Colon (tissue), 2 donors: Measurements from ENCODE around the gene TNFRSF18.
"Not testable (repeated sequence)": the region's sequence is repeated elsewhere in the genome, so short reads cannot be mapped to it uniquely, and the experiment has no call there.

Experiments
- FAIRE-seq: peaks from 2 replicates; lab custom pipeline; 2012; peaks lifted over from hg19 to GRCh38; lab: Jason Lieb, UNC
- donor health status: control.
- donor health status: control.

TNFRSF18 gene

GRCh38 chr1:1177452-1178206, 28.8 kb downstream of the TNFRSF18 start:
- FAIRE-seq, result no peak

DNA sequence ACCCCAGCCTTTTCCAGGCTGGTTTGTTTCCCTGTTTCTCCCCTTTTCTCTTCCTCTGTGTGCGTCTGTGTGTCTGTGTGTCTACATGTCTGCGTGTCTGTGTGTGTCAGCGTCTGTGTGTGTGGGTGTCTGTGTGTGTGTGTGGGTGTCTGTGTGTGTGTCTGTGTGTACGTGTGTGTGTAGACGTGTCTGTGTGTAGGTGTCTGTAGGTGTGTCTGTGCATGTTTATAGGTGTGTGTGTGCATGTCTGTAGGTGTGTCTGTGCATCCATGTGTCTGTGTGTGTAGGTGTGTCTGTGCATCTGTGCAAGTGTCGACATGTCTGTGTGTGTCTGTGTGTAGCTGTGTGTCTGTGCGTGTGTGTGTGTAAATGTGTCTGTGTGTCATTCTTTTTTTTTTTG, 29.5 kb downstream of the TNFRSF18 start:
- no peak for FAIRE-seq

GRCh38 chr1:1176063-1176761, 30.2 kb downstream of the TNFRSF18 start:
- not testable (repeated sequence) for FAIRE-seq

- FAIRE-seq, result no peak
Observed at GRCh38 chr1:1175221-1176062, 30.9 kb downstream of the TNFRSF18 start.

DNA sequence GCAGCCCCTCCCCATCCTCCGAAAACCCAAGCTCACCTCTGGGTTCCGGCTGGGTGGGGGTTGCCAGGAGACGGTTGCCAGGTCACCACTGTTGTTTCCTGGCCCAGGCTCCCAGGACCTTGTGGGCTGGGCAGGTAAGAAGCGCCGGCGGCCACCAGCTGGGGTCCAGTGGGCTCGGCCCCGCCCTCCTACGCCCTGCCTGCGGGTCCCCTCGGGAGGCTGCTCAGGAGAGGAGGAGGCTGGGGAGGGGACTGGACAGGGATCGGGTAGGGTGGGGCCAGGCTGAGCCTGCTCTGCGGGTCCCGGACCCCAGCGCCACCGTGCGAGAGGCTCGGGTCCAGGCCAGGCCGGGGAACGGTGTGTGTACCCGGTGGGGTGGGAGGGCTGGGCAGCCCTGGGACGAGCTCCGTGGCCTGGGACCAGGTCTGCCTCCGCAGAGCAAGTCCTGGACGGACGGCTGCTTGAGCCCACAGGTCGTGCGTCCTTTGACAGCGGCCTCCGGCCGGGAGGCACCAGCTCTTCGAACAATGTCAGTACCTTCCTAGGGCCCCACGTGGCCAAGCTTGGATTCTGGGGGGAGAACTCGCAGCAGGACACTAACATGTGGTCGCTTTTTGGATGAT, 32.5 kb downstream of the TNFRSF18 start, which contains the start of gene TTLL10:
Gene TTLL10 (plus strand): TSS at position 88 of the 623 bp plus-strand sequence. CDS start 5,336 bp downstream, outside the sequence.
- FAIRE-seq, result no peak

DNA sequence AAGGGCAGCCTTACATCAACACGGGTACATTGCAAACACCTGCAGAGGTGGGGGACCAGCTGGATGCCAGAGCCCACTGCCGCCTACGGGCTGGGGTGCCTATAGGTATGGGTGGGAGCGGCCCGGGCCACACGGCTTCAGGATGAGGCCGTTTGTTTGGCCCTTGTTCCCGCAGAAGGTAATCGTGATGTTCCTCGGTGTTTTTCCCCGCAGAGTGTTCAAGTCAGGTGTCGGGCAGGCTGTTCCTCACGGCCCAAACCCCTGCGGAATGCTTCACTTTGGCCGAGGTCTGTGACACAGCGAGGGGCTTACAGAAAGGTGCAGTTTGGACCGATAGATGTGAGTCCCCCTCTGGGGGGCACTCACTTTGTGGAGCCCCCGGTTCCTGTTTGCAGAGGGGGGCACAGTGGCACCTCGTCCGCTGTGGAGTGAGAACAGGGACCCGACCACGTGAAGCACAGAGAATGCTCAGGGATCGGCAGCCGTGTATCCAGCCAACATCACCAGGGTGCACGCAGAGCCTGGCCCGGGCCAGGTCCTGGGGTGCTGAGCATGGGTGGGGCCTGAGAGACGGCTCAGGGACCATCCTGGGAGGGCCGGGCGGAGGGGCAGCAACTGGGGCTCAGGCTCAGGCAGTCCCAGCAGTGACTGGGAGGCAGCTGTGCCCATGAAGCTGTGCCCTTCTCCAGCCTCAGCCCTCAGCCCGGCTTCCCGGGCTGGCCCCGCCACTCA, 33.2 kb downstream of the TNFRSF18 start:
- FAIRE-seq, result no peak

DNA sequence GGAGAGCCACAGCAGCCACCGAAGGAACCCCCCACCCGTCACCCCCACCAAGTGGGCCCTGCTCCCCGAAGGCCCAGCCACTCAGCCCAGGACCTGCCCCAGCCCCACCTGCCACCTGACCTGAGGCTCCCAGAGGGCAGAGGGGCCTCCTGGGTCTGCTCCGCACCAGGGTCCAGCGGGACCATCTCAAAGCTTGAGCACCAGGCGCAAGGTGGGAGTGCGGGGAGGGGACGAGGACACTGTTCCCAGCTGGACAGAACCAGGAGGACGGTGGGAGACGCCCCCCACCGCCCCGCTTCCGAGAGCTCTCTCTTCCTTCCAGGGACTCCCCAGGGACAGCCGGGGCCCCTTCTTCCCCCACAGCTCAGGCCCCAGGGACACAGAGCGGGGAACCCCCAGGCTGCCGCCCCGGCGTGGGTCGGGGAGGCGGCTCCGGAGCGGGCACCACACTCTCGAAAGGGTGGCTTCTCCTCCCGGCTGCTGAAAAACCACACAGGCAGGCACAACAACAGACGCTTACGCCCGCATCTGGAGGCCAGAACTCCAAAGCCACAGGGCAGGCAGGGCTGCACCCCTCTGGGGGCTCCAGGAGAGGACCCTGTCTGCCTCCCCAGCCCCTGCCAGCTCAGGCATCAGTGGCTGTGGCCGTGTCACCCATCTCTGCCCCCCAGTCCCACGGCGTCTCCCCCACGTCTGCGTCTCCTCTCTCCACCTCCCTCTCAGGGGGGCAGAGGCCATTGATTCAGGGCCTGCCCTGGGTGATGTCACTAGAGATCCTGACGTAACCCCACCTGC, 34.6 kb downstream of the TNFRSF18 start:
- FAIRE-seq, result no peak

DNA sequence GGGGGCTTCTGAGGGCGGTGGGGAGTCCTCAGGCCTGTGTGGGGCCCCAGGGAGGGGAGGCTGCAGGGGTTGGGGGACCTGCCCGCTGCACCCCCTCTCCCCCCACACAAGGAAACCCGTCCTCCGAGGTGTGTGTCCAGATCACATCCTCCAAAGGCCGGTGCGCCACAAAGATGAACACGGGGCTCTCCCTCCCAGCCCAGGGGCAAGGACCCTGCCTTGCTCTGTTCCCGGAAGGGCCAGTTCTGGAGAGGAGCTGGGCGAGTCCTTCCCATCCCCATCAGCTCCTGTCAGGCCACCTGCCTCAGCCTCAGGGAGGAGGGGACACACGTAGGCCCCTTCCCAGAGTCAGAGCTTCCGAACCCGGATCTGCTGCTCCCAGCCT, 35.2 kb downstream of the TNFRSF18 start:
- FAIRE-seq, result no peak

DNA sequence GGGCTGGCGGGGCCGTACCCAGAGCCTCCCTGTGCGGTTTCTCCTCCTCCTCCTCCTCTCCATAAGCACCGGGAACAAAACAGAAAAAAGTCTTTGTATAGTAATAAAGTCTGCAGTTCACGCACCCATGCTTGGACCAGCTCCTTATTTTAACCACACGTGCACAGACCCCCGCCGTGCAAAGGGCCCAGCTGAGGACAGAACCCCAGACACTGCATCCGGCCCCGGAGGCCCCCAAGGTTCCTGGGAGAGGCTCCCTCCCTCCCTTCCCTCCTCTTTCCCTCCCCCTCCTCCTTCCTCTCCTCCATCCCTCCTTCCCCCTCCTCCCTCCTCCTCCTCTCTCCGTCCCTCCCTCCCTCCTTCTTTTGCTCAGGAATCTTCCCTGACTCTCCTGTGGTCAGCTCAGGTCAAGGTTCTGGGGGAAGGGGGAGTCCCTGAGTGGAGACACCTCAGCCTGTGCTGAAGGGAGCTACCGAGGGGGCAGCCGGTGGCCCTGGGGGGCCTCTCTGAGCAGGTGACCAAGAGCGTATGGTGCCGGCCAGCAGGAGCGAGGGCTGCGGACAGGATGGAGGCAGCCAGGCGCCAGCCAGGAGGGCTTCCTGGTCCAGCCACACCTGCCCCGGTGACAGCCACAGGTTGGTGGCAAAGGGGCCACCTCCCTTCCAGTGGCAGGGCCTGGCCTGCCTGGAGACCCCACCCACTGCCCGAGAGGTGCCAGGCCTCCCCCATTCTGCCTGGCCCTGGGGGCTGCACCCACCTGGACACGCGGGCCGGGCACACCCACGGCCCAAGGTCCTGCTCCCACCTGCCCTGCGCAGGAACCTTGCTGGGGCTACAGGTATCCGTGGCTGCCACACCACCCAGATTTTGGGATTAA, 35.9 kb downstream of the TNFRSF18 start:
- no peak for FAIRE-seq

DNA sequence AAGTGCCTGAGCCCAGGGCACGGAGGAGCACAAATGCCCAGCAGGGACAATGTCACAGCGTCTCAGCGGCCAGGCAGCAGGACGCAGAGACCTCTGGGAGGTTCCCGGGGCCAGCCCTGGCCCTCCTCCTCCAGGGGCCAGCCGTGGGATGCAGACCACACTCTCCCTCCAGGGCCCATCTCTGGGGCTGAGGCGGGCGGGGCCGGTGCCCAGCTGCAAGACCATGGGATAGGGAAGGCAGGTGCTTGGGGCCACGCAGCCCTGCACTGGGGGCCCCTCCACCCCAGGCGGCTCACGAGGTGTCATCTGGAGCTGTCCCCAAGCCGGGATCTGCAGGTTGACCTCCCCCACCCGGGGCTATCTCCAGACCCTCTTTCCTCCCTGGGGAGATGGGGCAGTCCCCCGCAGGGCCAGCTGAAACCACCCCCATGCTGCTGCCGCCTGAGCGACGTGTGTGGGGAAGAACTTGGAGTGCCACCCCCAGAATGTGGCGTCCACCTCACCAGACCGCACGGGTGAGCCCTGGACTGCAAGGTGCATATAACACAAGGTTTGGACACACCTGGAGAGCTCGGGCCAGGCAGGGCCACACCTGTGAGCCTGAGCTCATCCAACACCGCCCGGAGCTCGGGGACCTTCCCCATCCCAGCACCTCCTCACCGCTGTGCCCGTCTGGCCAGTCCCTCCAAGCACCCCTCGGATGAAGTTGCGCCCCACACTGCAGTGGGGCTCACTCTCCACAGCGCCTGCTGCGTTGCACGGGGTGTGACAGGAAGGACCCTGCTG, 36.8 kb downstream of the TNFRSF18 start:
- FAIRE-seq, result no peak

GRCh38 chr1:1168451-1169411, 37.7 kb downstream of the TNFRSF18 start:
- no peak for FAIRE-seq

DNA sequence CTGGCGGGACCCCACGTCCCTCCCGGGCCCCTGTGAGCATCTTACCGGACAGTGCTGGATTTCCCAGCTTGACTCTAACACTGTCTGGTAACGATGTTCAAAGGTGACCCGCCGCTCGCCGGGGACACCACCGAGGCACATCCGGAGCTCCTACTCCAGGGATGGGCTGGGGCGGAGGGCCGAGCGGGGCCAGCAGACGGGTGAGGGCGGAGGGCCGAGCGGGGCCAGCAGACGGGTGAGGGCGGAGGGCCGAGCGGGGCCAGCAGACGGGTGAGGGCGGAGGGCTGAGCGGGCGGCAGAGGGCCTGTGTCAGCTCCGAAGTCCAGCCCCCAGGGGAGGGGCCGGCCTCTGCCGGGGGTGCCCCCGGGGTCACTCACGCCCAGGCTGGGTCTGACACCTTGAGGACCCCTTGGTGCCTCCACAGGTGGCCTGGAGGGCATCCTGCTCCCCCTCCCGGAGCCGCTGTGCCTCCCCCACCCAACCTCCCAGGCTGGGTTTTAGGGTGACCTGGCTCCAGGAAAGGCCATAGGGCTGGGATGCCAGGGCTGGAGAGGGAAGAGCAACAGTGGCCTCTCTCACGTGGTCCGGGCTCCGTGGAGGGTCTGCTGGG, 38.4 kb downstream of the TNFRSF18 start:
- FAIRE-seq, result no peak

- no peak for FAIRE-seq
Observed at GRCh38 chr1:1167398-1167821, 39.0 kb downstream of the TNFRSF18 start.

GRCh38 chr1:1166642-1167397, 39.6 kb downstream of the TNFRSF18 start:
- no peak for FAIRE-seq

GRCh38 chr1:1165900-1166421, 40.4 kb downstream of the TNFRSF18 start:
- no peak for FAIRE-seq

GRCh38 chr1:1165485-1165884, 40.9 kb downstream of the TNFRSF18 start:
- FAIRE-seq, result no peak
